ENCODE data around the gene SPINK14.

- TF ChIP-seq EZH2 (IDR thresholded peaks at IDR 0.05; ENCODE audit: low read length, unreplicated experiment) (no peak), CTCF (conservative IDR thresholded peaks at IDR 0.05; ENCODE audit: low read depth, low read length) (no peak), EZH2phosphoT487 (IDR thresholded peaks at IDR 0.05; ENCODE audit: borderline replicate concordance, low read length) (no peak)
Observed at GRCh38 chr5:148202531-148203203, 34.3 kb downstream of the SPINK14 start, which contains the start of gene SPINK6.

Data from PC-3 (cell line).